HepG2 (cell line): ENCODE results near the gene CDC40. TPM values are rescaled to one million over a fixed set of nuclear protein-coding genes. Genes with fewer than 3 reads are reported as not detected.

Experiments used
- ATAC-seq: fragments of 200-7000 bp; cut with Tn5 transposase; 3 replicates; pipeline ENCODE4 v1.9.1; 2020; ENCODE audit warnings: mild to moderate bottlenecking, moderate library complexity
- BruUV-seq: library from RNA; stranded (reverse); fragments of 400-500 nt; replicated peaks from 2 replicates; lab custom pipeline; 2021; lab: Mats Ljungman, UMichigan
- CTCF ChIA-PET: fragments of 300-600 bp; formaldehyde crosslinking; extraction: SDS; loops from one replicate; lab custom pipeline; 2021; ENCODE audit warnings: low total read pairs, inconsistent platforms, low intra/inter-chr PET ratio; lab: Yijun Ruan, JAX
- POLR2A ChIA-PET: fragments of 350-600 bp; sonication (Branson Sonifier 250); formaldehyde crosslinking; loops from one replicate; lab custom pipeline; 2020; ENCODE audit warnings: antibody characterized with exemption, inconsistent platforms; lab: Yijun Ruan, JAX
- DNase-seq: peaks from one replicate; pipeline ENCODE4 v3.0.0-alpha.2; 2015; ENCODE audit warnings: low spot score
- FAIRE-seq: peaks from 3 replicates; lab custom pipeline; 2011; peaks lifted over from hg19 to GRCh38; lab: Jason Lieb, UNC
- H2AFZ ChIP-seq: one replicate; pipeline ENCODE4 v1.6.1; 2011; ENCODE audit warnings: low read length, inconsistent platforms
- H3K27ac ChIP-seq: fragments of 300-600 bp; 3 replicates; pipeline ENCODE4 v1.8.0; 2011; ENCODE audit warnings: mixed run types, mild to moderate bottlenecking, mixed read lengths, low read length, inconsistent platforms; ENCODE audit not compliant: insufficient read depth; ENCODE audit errors: extremely low read length
- H3K27me3 ChIP-seq, 2 experiments: fragments of 200-600 bp in 1 of 2; 2 replicates in 1 of 2; 3 replicates in 1 of 2; pipeline versions ENCODE4 v1.6.0 to v1.8.0; 2011; ENCODE audit warnings: low read length in 2 of 2, mild to moderate bottlenecking in 2 of 2, moderate library complexity in 2 of 2, inconsistent platforms in 1 of 2; ENCODE audit not compliant: insufficient read depth in 2 of 2, control insufficient read depth in 1 of 2
- H3K36me3 ChIP-seq, 2 experiments: fragments of 200-600 bp in 1 of 2; replicated peaks in 1 of 2; 2 replicates in 1 of 2; 3 replicates in 1 of 2; pipeline versions ENCODE4 v1.5.1 to v1.8.0; 2011; ENCODE audit warnings: low read length in 2 of 2, inconsistent platforms in 1 of 2; ENCODE audit not compliant: insufficient read depth in 2 of 2, control insufficient read depth in 1 of 2
- H3K4me1 ChIP-seq: 2 replicates; pipeline ENCODE4 v1.5.1; 2012; ENCODE audit warnings: low read length, inconsistent platforms; ENCODE audit not compliant: insufficient read depth
- H3K4me2 ChIP-seq: 2 replicates; pipeline ENCODE4 v1.6.0; 2011; ENCODE audit warnings: low read depth, low read length, inconsistent platforms
- H3K4me3 ChIP-seq, 3 experiments: fragments of 200-600 bp in 1 of 3; sonication (generic), shearing (Covaris generic) in 1 of 3; replicated peaks in 1 of 3; 2 replicates each; pipeline ENCODE4 v1.5.1; 2011 to 2016; ENCODE audit warnings: low read length in 3 of 3, inconsistent platforms in 2 of 3, low read depth in 2 of 3, mild to moderate bottlenecking in 2 of 3, control low read depth in 1 of 3, mixed read lengths in 1 of 3; ENCODE audit not compliant: insufficient read depth in 1 of 3
- H3K79me2 ChIP-seq: one replicate; pipeline ENCODE4 v1.6.1; 2011; ENCODE audit warnings: low read length, inconsistent platforms; ENCODE audit not compliant: insufficient read depth
- H3K9ac ChIP-seq: 2 replicates; pipeline ENCODE4 v1.6.0; 2011; ENCODE audit warnings: mild to moderate bottlenecking, low read depth, low read length, inconsistent platforms; ENCODE audit not compliant: insufficient read depth
- H3K9me3 ChIP-seq: 2 replicates; pipeline ENCODE4 v1.5.1; 2012; ENCODE audit warnings: mild to moderate bottlenecking, low read length
- H4K20me1 ChIP-seq: 2 replicates; pipeline ENCODE4 v1.6.0; 2011; ENCODE audit warnings: inconsistent platforms, mild to moderate bottlenecking, low read length, moderate library complexity; ENCODE audit not compliant: insufficient read depth
- AFF4 ChIP-seq: sonication (generic); formaldehyde crosslinking; IDR thresholded peaks from 2 replicates; pipeline ENCODE4 v1.4.0; 2020; ENCODE audit warnings: missing genetic modification reagents
- DPF2 ChIP-seq: sonication (generic); formaldehyde crosslinking; IDR thresholded peaks from 2 replicates; pipeline ENCODE4 v1.4.0; 2020; ENCODE audit warnings: mild to moderate bottlenecking, low read depth, missing genetic modification reagents, borderline replicate concordance
- DR1 ChIP-seq: sonication (generic); formaldehyde crosslinking; IDR thresholded peaks from 2 replicates; pipeline ENCODE4 v1.8.0; 2021; ENCODE audit warnings: mild to moderate bottlenecking, missing genetic modification reagents, inconsistent platforms
- PCBP2 ChIP-seq: fragments of 200-400 bp; formaldehyde crosslinking; optimal IDR thresholded peaks from 2 replicates; pipeline ENCODE3; 2018; ENCODE audit warnings: low read length, low read depth; ENCODE audit not compliant: poor library complexity, severe bottlenecking
- SNAI1 ChIP-seq: sonication (generic); formaldehyde crosslinking; IDR thresholded peaks from 2 replicates; pipeline ENCODE4 v1.5.0; 2020; ENCODE audit warnings: mild to moderate bottlenecking, missing genetic modification reagents, borderline replicate concordance
- TFAP4 ChIP-seq: sonication (generic); IDR thresholded peaks from 2 replicates; pipeline ENCODE4 v1.6.1; 2016; ENCODE audit warnings: low read depth, borderline replicate concordance
- ZBTB49 ChIP-seq: sonication (generic); formaldehyde crosslinking; IDR thresholded peaks from 2 replicates; pipeline ENCODE4 v1.4.0; 2020; ENCODE audit warnings: missing genetic modification reagents, borderline replicate concordance
- ZNF234 ChIP-seq: sonication (generic); formaldehyde crosslinking; conservative IDR thresholded peaks from 2 replicates; pipeline ENCODE4 v1.5.1; 2020; ENCODE audit warnings: mild to moderate bottlenecking, missing genetic modification reagents
- ZNF878 ChIP-seq: sonication (generic); formaldehyde crosslinking; IDR thresholded peaks from 2 replicates; pipeline ENCODE4 v1.8.1; 2023; ENCODE audit warnings: mild to moderate bottlenecking, missing genetic modification reagents, moderate library complexity
- ZNF879 ChIP-seq: sonication (generic); formaldehyde crosslinking; IDR thresholded peaks from 2 replicates; pipeline ENCODE4 v1.8.1; 2023; ENCODE audit warnings: missing genetic modification reagents
- in situ Hi-C: cut with HindIII; loops from 2 replicates; pipeline ENCODE4 v1.10.0; 2017; ENCODE audit warnings: low pct_unique_long_range_greater_than_20kb; ENCODE audit not compliant: extremely low pct_ligation_motif_present
- intact Hi-C: fragments of 100-400 bp; cut with micrococcal nuclease; formaldehyde crosslinking; loops from one replicate; pipeline ENCODE4 v1.10.0; 2022; ENCODE audit not compliant: unreplicated experiment
- polyA plus RNA-seq, 8 experiments: library from polyadenylated mRNA; depleted of rRNA in 3 of 8; stranded (reverse) in 7 of 8; unstranded in 1 of 8; fragments of >200 nt; fragmentation: Illumina TruSeq in 4 of 8; extraction: Trizol in 4 of 8; gene quantifications; 2 replicates each; pipeline versions ENCODE4 v1.2.1 to v1.2.3, GENCODE V29; 2011 to 2016; ENCODE audit warnings: low read depth in 4 of 8, missing spikeins in 1 of 8, mixed read lengths in 1 of 8; ENCODE audit not compliant: insufficient read depth in 1 of 8
- total RNA-seq, 5 experiments: library from RNA; depleted of rRNA; stranded (reverse); fragments of >200 nt; fragmentation: Illumina TruSeq; extraction: Trizol; gene quantifications; 2 replicates each; pipeline ENCODE4 v1.2.3, GENCODE V29; 2016; ENCODE audit warnings: low read depth in 1 of 5

CDC40 gene
- total and polyA plus RNA-seq, 2 of the 13 experiments (the other 11 are each of a cell fraction or from before 2014, with no cell fraction given), result 11.4 to 21.5 TPM

- no peak overlapping the region for H3K4me2 ChIP-seq
- POLR2A ChIA-PET, result no interaction called here
- H3K9me3 ChIP-seq, result no peaks in the 10 kb centered on the region
- H3K9ac ChIP-seq, result no peak overlapping the region
- peaks cover 15% of the 10 kb centered on the region for H3K4me1 ChIP-seq
- no peaks in the 10 kb centered on the region for H3K79me2 ChIP-seq
- no peaks in the 10 kb centered on the region for H3K27me3 ChIP-seq
- CTCF ChIA-PET, result no interaction called here
- H3K4me3 ChIP-seq, result no peak overlapping the region
- no peaks in the 10 kb centered on the region for H3K36me3 ChIP-seq
- H4K20me1 ChIP-seq, result no peaks in the 10 kb centered on the region
- no peak overlapping the region for H2AFZ ChIP-seq
- FAIRE-seq (no peak), DNase-seq (no peak), ATAC-seq (no peak)
- no peak overlapping the region for H3K27ac ChIP-seq
- TF ChIP-seq SNAI1 (CRISPR knock-in tag) (no peak), TFAP4 (no peak), ZNF234 (CRISPR knock-in tag) (no peak), ZNF879 (CRISPR knock-in tag) (no peak), DPF2 (no peak), ZNF878 (CRISPR knock-in tag) (no peak), PCBP2 (no peak), DR1 (no peak), AFF4 (CRISPR knock-in tag) (no peak), ZBTB49 (CRISPR knock-in tag) (no peak)
- no TSS peak for BruUV-seq
- intact Hi-C loops (no loop called here), in situ Hi-C loops (no loop called here)
These were observed 86.8 kb downstream of the CDC40 start for GRCh38 chr6:110266996-110267395.
